HT1080 (cell line): ENCODE data around the gene TMCO2. TPM values are rescaled to one million over a fixed set of nuclear protein-coding genes. Genes with fewer than 3 reads are reported as not detected.

Source experiments
- DNase-seq: peaks from one replicate; pipeline ENCODE4 v3.0.0-alpha.2; 2015; ENCODE audit warnings: low read depth
- total RNA-seq: library from RNA; depleted of rRNA; stranded (reverse); fragments of >200 nt; shearing (Covaris generic); gene quantifications from 2 replicates; pipeline ENCODE4 v1.2.3, GENCODE V29; 2014

The TMCO2 gene
- total RNA-seq, 1 experiment from 2014 or later, result not detected

DNA sequence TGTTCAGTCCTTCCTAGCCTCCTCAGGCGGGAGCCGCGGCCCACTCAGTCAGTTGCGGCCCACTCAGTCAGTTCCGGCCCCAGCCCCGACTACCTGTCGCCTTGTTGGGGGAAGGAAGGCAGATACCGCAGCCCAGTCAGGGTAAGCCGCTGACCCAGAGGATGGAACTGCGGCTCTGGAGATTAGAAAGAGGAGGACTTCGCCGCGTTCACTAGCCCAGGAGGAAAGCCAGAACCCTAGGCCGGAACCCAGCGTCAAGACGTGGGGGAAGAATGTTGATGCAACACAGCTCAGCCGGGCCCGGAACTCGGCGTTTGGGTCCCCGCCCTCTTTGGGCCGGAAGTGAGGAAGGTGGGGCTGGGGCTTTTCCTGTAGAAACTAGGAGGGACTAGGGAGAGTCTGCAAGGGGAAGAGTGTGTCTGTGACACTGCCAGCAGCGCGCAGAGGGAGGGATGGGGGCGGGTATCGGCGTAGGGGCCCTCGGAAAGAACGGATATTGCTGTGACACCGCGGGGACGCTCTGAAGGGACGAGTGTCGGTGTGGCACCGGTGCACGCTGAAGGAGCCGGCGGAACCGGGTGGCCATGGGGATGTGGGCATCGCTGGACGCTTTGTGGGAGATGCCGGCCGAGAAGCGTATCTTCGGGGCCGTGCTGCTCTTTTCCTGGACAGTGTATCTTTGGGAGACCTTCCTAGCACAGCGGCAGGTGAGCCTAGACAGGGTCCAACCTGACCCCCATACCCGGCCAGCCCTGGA, 10.1 kb downstream of the TMCO2 start, which contains the start of gene ZMPSTE24:
ZMPSTE24 (plus strand) TSS at position 549 of the 757 bp plus-strand sequence; CDS start at position 585, 36 bp downstream.
- DNase-seq, result peak; percentile 97

DNA sequence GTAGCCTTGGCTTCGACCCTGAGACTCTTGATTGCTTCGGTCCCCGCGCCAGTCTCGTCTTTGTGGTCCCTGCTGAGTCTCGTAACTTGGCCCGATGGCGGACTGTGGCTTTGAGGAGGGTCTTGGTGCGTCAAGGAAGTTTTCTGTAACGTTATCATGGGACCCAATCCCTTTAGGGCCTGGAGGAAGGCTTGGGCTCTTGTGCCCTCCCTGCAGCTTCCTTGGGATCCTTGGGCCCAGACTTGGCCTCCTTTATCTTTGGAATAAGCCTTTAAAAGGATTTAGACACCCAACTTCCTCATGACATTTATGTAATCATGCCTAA, 10.7 kb downstream of the TMCO2 start:
- no peak for DNase-seq

DNA sequence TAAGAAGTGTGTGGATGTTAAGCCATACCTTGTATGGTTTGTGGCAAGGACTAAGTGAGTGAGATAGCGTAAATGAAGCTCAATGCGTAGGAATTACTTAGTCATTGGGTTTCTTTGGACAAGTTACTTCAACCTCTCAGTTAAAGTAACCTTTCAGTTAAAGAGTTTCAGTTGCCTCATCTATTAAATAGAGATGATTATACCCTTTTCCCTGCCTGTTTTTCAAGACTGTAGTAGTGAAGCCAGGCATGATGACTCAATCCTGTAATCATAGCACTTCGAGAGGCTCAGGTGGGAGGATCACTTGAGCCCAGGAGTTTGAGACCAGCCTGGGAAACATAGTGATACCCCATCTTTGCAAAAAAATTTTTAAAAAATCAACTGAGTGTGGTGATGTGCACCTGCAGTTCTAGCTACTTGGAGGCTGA, 16.6 kb downstream of the TMCO2 start:
- no peak for DNase-seq

DNA sequence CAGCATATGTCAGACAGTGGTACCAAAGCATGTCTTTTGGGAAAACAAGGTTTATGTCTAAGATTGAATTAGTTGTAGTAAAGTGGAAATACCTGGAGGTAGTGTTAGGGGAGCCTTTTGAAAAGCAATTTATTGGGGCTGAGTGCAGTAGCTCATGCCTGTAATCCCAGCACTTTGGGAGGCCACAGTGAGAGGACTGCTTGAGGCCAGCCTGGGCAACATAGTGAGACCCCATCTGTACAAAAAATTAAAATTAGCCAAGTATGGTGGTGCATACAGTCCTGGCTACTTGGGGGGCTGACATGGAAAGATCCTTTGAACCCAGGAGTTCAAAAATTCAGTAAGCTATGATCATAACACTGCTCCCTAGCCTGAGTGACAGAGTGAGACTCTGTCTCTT, 17.6 kb downstream of the TMCO2 start:
- no peak for DNase-seq

DNA sequence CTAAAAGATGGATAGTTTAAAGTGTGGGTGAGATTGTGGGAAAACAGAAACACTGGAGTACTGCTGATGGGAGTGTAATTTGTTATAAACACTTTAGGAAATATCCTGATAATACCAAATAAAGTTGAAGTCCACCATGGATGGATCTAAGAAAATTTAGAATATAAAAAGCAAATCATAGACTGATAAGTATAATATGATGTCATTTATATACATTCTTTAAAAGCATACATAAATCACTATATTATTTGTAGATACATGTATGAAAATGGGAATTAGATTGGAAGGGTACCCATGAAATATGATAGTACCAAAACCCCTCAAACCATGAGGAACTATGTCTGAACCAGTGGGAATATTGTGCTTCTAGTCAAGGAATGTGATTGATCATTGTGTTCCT, 18.2 kb downstream of the TMCO2 start:
- no peak for DNase-seq

DNA sequence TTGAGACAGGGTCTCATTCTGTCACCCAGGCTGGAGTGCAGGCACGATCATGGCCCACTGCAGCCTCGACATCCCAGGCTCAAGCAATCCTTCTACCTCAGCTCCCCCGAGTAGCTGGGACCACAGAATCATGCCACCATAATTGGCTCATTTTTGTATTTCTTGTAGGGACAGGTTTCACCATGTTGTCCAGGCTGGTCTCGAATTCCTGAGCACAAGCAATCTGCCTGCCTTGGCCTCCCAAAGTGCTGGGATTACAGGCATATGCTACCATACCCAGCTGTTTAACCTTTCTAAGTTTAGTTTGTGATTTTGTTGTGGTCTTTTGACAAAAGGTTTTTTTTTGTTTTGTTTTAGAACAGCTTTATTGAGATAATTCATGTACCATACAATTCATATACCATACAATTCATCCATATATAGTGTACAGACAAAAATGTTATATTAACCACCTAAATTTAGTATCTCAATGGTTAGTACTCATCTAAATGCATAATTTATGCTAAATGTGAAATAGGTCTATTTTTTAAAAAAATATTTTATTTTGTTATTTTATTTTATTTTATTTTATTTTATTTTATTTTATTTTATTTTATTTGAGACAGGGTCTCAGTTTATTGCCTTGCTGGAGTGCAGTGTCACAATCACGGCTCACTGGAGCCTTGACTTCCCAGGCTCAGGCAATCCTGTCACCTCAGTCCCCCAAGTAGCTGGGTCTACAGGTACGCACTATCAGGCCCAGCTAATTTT, 19.2 kb downstream of the TMCO2 start:
- DNase-seq, result no peak

DNA sequence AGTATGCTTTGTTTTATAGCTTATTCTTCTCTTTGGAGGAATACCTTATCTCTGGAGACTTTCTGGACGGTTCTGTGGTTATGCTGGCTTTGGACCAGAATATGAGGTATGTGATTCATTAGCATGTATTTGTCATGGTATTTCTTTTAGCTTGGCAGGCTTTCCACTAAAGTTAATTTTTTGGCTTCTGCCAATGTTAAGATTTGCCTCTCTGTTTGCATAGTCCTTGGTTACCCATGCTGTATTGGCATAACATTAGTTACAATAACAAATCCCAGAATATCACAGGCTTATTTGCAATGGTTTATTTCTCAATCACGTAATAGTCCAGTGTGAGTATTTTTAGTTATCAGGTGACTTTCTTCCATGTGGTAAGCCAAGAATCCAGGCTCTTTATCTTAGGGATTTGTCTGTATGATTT, 20.0 kb downstream of the TMCO2 start:
- DNase-seq, result peak; percentile 33

DNA sequence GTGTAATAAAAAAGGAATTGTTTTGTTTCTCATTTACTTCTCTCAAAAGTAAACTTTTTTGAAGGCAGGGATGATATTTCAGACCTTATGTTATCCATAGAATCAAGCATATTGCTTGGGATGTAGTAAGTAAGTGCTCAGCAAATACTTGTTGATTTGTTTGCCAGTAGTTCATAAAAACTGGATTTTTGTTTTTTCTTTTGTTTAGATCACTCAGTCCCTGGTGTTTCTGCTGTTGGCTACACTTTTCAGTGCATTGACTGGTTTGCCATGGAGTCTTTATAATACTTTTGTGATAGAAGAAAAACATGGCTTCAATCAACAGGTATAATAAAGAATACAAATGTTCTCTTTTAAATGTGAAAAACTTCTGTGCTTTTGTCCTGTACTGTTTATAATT, 20.5 kb downstream of the TMCO2 start:
- DNase-seq, result no peak

DNA sequence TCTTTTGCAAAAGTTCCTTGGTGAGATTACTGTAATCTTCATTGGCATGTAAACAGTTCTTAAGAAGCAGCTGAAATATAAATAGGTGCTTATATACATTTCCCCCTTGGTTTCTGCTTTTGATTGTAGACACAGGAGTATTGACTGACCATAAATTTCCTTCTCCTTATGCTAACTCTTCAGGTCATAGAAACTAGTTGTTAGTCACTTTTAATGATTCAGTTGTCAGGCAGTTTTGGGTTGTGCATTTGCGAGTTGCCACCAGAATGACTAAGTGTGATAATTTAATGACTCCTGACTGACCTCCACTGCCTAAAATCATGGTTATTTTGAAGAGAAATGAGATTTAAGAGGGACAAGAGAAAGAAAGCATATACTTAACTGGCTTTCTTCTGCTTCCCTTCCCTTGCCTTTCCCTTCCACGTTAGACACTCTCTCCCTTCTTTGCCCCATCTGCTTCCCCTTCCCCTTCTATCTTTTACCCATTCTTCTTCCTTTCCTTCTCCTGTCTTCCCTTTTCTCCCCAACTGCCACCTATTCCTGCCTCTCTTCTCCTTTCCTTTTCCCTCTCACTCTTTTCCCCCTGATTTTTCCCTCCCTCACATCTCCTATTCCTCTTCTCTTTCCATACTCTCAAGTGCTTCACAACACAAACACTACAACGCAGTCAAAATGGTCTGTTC, 22.6 kb downstream of the TMCO2 start:
- peak; percentile 2 for DNase-seq

DNA sequence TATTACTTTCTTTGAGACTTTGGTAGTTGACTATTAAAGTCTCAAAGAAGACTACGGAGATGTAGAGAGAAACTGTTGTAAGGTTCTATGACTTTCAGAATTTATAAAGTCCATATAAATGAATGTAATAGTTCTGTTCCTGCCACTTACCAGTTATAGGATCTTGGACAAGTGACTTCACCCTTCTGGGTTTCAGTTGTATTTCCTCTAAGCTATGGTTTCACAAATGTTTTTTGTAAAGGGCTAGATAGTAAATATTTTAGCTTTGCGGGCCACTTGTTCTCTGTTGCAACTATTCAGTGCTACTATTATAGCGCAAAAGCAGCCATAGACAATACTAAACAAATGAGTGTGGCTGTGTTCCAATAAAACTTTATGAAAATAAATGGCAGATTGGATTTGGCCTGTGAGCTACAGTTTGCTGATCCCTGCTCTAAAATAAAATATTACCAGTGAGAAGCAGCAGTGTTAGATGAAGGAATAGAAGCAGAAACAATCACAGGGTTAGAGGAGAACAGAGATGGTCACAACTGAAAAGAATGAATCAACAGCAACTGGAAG, 25.0 kb downstream of the TMCO2 start:
- no peak for DNase-seq

DNA sequence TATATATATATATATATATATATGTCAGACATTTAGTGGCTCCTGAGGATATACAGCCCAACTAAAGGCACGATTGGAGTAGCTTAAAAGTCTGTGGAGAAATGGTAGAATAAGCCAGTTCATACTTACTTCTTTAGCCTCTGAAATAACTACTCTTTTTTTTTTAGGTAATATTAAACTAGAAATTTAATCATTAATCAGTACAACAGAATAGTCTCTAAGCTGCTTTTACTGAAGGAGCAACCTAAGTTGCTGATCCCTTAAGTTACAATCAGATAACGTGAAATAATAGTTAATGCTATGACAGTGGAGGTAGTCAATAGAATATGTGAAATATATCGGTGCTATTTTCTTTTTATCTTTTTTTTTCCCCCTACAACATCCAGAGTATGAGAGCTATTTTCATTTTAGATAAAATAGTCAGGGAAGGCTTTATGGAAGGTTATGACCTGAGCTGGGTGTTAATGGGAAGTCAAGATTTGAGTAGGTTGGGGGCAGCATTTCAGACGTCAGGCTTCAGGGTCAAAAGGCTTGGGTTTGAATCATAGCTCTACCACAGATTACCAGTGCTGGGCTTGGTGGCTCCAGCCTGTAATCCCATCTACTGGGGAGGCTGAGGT, 25.9 kb downstream of the TMCO2 start:
- no peak for DNase-seq

DNA sequence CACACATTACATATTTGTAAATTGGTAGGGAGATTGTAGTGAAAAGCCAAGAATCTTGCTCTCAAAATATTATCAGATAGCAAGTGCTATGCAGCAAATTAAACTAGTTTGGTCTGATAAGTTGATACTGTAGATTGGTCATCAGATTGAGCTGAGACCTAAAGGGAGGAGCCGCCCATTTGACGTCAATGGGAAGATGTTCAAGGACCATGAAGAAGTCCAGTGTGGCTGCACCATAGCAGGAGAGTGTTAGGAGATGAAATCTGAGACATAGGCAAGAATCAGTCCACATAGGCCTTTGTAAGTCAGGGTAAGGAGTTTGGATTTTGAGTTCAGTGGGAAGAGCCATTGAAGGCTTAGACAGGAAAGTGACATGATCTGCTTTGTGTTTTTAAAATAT, 26.6 kb downstream of the TMCO2 start:
- no peak for DNase-seq

DNA sequence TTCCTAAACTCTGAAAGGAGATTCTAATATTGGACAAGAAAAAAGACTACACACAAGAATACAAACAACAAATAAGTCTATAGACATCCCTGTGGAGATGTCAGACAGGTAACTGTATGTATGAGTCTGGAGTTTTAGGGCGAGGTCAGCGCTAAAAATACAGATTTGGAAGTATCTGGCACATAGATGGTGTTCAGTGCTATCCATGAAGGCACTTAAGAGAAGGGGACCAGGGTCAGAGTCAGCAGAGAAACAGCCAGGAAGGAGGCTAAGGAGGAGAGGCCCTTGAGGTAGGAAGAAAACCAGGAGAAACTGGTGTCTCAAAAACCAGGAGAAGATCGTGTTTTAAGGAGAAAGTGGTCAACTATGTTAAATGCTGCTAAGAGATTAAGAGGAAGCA, 28.4 kb downstream of the TMCO2 start:
- DNase-seq, result no peak

DNA sequence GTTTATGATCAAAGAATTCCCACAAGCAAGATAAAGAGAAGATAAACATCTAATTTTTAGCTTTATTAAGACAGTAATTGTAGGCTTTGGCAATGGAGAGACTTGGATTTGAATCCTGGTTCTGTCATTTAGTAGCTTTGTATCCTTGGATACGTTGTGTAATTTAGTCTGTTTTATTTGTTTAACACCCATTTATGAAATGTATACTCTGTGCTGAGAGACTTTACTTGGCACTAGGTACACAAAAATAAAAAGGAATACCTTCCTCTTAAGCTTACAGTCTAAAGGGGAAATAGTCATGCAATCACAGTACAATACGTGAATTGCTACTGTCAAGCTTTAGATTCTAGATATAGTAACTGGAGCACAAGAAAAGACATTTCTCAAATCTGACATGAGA, 34.1 kb downstream of the TMCO2 start:
- no peak for DNase-seq

DNA sequence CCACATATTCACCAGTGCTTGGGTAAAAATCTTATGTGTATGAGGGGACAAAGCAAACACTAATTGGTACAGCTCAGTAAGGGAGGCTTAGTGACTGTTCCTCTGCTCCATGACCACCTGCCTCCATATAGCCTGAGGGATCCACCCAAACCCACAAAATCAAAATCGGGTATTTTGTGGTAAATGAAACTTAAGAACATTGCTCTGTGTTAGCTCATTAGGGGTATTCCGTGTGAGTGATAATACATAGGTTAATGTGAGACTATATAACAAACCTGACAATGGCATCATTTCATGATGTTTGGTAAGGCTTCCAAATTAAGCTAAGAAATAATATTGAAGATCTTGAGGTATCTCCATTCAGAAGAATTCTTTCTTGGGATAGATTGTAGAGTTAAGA, 43.6 kb downstream of the TMCO2 start:
- no peak for DNase-seq

DNA sequence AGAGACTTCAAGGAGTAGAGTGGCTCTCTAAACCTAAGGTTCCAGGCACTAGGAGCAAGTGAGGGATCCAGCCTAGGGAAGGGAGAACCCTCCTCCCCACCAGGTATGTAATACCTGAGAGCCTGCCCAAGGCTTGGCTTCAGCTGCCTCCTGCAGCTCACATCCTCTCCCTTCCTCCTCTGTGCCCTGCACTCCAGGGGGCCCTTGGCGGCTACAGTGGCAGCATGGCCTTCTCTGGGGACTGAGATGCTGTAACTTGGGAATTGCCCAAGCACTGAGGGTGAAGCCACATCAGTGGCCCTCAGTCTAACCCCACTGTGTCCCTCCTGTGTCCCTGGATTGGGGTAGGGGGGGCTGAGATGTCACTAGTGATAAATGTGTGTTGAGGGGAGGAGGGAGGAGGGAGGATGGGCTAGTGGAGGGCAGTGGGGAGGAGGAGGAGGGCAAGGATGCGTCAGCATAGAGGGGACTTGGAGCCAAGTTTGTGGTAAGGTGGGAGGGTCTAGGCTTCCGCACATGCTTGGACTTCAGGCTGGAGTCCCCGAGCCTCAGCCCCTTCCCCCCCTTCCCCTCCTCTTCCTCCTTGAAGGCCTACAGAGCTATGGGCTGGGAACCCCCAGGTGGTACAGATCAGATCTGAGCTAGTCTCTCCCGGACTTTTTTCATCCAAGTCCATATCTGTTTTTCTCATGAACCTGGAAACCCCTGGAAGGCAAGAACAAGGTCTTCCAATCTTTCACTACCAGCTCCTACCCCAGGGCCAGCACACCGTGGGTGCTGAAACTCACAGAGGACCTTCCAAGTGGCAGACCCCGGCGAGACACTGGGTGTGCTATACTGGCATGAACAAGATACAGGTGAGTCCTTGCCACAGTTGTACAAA, 51.9 kb downstream of the TMCO2 start:
- peak; percentile 75 for DNase-seq

DNA sequence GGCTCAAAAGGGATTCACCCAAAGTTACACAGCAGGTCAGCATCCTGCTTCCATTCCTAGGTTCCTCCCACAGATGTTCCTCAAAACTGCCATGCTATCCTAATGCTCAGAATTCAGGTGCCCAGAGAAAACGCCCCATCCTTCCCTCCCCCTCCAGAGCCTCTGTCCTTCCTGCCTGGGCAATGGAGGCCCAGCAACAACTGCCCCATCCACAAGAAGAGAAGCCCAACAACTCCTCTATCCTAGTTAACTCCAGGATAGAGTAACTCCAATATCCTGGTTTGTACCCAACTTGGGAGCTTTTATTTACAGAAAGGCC, 52.5 kb downstream of the TMCO2 start:
- DNase-seq, result no peak

DNA sequence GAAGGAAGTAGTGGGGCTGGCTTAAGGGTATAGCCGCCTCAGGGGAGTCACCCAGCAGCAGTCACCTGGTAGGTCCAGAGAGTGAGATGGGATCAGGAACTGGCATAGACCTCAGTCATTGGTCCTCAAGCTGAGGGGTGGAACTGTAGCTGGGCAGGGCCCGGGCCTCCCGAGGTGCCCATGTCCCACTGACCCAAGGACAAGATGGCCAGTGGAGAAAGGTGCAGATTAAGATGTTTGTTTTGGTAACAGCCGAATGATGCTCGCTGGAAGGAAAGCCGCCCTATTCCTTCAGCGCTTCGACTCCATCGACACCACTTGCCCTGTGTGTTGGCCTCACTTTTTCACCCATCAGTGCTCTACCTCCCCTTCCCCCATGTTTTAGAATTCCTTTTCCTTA, 52.9 kb downstream of the TMCO2 start:
- DNase-seq, result no peak

DNA sequence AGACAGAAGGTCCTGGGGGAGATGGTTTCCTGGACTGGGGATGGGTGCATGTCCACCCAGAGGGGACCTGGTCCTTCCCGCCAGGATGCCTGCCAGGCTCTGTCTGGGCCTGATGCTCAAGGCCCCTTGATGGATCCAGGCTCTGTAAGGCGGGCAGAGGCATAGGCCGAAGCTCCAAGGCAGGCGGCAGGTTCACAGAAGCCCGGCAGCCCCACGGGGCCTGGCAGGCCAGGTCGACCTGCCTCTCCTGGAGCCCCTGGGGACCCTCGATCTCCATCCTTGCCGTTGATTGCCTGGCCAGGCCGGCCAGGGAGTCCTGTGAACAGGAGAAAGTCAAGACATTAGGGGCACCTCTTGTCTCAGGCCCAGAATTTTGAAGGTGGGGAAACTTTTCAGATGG, 53.3 kb downstream of the TMCO2 start:
- no peak for DNase-seq
